ENCODE results near the gene CACNA1C. TPM values are rescaled to one million over a fixed set of nuclear protein-coding genes. Genes with fewer than 3 reads are reported as not detected.

CACNA1C gene
- total RNA-seq, 1 experiment from 2014 or later: 1.1 TPM

DNA sequence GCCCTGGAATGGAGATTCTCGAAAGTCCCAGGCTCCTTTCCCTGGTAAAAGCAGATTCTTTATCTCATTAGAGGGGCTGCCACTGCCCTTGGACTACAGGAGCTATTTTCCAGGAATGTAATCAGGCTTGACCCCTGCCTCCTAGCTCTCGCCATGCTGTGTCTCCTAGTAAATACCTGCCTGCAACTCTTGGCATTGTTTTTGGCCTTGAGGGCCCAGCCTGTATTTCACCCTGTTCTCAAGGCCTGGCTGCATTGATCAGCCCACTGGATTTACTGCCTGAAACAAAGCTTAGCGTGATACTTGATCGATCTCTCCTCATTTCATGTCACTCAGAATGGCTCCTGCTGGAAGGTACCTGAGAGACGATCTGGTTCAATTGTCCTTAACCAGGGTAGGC lies 273.7 kb downstream of the CACNA1C start:
- Mint-ChIP-seq H3K27ac (no peak overlapping the region), H3K36me3 (ENCODE audit: insufficient read depth in 1 of 3, low read depth in 3 of 3) (no peaks in the 10 kb centered on the region), H3K4me1 (peaks cover 0 to 10% of the 10 kb centered on the region in 2 experiments; a peak in 1 of 4 replicates), H3K4me3 (no peak overlapping the region), H3K27me3 (ENCODE audit: low read depth) (no peaks in the 10 kb centered on the region; the same call in 1 of the 2 replicates), H3K9me3 (no peaks in the 10 kb centered on the region)
- Histone ChIP-seq H2AK5ac (ENCODE audit: insufficient read length, low read length) (no peak overlapping the region), H3K18ac (ENCODE audit: insufficient read length, low read depth, low read length) (no peak overlapping the region), H3K4me2 (ENCODE audit: insufficient read depth, insufficient read length, low read length) (no peak overlapping the region), H2BK15ac (ENCODE audit: low read depth, low read length) (no peak overlapping the region), H3K9ac (ENCODE audit: extremely low read depth, insufficient read length, low read length) (no peak overlapping the region), H4K91ac (ENCODE audit: insufficient read length, low read depth, low read length) (no peak overlapping the region), H3K4ac (ENCODE audit: low read depth, low read length) (no peak overlapping the region), H2AFZ (ENCODE audit: low read length) (no peak overlapping the region), H3K23me2 (ENCODE audit: insufficient read length, low read depth, low read length, poor library complexity, severe bottlenecking) (no peaks in the 10 kb centered on the region), H2BK5ac (ENCODE audit: insufficient read length, low read length) (no peak overlapping the region), H2BK20ac (ENCODE audit: low read depth, low read length, poor library complexity, severe bottlenecking) (no peak overlapping the region), H2BK120ac (ENCODE audit: low read depth, low read length, poor library complexity, severe bottlenecking) (no peak overlapping the region), H3K79me1 (ENCODE audit: insufficient read depth, low read depth, low read length, poor library complexity, severe bottlenecking) (no peaks in the 10 kb centered on the region), H3K79me2 (ENCODE audit: insufficient read depth, low read length) (no peaks in the 10 kb centered on the region), H3K27me3 (ENCODE audit: insufficient read depth, low read length) (no peaks in the 10 kb centered on the region), H3K14ac (ENCODE audit: insufficient read depth, low read length) (no peak overlapping the region), H3K4me1 (ENCODE audit: insufficient read depth, low read length) (no peaks in the 10 kb centered on the region), H3T11ph (ENCODE audit: low read length) (no peak overlapping the region), H3K27ac (ENCODE audit: insufficient read length, low read depth, low read length) (no peak overlapping the region), H4K5ac (ENCODE audit: insufficient read length, low read depth, low read length) (no peak overlapping the region), H4K20me1 (ENCODE audit: control insufficient read depth, insufficient read depth, insufficient read length) (no peaks in the 10 kb centered on the region), H2BK12ac (ENCODE audit: insufficient read length, low read depth, low read length) (no peak overlapping the region), H4K8ac (replicated peaks; ENCODE audit: insufficient read length, low read depth, low read length) (no peak overlapping the region), H3K9me3 (ENCODE audit: control insufficient read depth, low read depth, low read length) (no peaks in the 10 kb centered on the region), H3K23ac (ENCODE audit: insufficient read length, low read depth, low read length) (no peak overlapping the region), H3K56ac (ENCODE audit: insufficient read length, low read depth, low read length) (no peak overlapping the region)
- TF ChIP-seq, protein P1, sequence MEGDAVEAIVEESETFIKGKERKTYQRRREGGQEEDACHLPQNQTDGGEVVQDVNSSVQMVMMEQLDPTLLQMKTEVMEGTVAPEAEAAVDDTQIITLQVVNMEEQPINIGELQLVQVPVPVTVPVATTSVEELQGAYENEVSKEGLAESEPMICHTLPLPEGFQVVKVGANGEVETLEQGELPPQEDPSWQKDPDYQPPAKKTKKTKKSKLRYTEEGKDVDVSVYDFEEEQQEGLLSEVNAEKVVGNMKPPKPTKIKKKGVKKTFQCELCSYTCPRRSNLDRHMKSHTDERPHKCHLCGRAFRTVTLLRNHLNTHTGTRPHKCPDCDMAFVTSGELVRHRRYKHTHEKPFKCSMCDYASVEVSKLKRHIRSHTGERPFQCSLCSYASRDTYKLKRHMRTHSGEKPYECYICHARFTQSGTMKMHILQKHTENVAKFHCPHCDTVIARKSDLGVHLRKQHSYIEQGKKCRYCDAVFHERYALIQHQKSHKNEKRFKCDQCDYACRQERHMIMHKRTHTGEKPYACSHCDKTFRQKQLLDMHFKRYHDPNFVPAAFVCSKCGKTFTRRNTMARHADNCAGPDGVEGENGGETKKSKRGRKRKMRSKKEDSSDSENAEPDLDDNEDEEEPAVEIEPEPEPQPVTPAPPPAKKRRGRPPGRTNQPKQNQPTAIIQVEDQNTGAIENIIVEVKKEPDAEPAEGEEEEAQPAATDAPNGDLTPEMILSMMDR (conservative IDR thresholded peaks at IDR 0.05): no peak
- no peak for DNase-seq
- WGBS (ENCODE audit: extremely low coverage, insufficient read length, low lambda C conversion rate): no CpG with 5 or more reads among the region's 5 CpGs

Measured in H9 (cell line).